ENCODE measurements around the gene ZDHHC8. TPM values are rescaled to one million over a fixed set of nuclear protein-coding genes. Genes with fewer than 3 reads are reported as not detected.

The ZDHHC8 gene
- total RNA-seq, 1 donor from 2014 or later = 22.6 TPM

DNA sequence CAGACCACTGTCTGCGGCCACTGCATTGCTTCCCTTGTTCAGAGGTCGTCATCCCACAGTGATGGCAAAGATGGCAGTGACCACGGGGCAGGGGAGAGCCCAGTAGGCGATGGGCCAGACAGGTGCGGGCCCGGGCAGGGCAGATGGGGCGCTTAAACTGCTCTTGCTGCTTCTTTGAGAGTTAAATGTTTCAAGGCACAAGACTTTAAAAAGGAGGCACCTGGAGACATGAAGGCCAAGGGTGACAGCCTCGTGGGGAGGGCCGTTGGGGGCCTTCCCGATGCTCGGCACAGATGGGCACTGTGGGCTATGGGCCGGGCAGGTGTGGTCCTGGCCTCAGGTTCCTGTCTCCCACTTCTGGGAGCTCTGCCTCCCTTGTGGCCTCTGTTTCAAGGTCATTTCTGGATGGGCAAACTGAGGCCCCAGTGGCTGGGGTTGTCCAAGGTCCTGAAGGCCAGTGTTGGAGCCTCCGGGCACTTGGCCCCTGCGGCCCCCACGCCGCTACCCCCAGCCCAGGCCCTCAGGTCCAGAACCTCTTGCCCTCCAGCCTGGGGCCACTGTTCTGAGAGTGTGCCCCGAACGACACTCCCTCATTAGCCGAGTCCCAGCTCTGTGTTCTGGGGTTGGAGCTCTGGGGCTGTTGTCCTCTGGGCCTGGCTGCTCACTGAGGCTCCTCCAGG is 36.2 kb downstream of the ZDHHC8 start:
- H3K4me1 ChIP-seq = no peaks in the 10 kb centered on the region
- no peak overlapping the region for H3K4me3 ChIP-seq
- intact Hi-C loops (cut with DNase I) = no loop called here
- TF ChIP-seq POLR2A (IDR thresholded peaks at IDR 0.05) (no peak), POLR2AphosphoS5 (IDR thresholded peaks at IDR 0.05; ENCODE audit: insufficient read depth in 1 of 2, low read depth in 1 of 2) (no peak)
- TF ChIP-seq, protein P1, sequence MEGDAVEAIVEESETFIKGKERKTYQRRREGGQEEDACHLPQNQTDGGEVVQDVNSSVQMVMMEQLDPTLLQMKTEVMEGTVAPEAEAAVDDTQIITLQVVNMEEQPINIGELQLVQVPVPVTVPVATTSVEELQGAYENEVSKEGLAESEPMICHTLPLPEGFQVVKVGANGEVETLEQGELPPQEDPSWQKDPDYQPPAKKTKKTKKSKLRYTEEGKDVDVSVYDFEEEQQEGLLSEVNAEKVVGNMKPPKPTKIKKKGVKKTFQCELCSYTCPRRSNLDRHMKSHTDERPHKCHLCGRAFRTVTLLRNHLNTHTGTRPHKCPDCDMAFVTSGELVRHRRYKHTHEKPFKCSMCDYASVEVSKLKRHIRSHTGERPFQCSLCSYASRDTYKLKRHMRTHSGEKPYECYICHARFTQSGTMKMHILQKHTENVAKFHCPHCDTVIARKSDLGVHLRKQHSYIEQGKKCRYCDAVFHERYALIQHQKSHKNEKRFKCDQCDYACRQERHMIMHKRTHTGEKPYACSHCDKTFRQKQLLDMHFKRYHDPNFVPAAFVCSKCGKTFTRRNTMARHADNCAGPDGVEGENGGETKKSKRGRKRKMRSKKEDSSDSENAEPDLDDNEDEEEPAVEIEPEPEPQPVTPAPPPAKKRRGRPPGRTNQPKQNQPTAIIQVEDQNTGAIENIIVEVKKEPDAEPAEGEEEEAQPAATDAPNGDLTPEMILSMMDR (IDR thresholded peaks at IDR 0.05) = no peak
- H3K36me3 ChIP-seq = no peaks in the 10 kb centered on the region
- DNase-seq (ENCODE audit: extremely low spot score in 2 of 2) = no peak
- no peak overlapping the region for H3K27ac ChIP-seq
- H3K27me3 ChIP-seq = no peaks in the 10 kb centered on the region
- H3K9me3 ChIP-seq = no peaks in the 10 kb centered on the region

DNA sequence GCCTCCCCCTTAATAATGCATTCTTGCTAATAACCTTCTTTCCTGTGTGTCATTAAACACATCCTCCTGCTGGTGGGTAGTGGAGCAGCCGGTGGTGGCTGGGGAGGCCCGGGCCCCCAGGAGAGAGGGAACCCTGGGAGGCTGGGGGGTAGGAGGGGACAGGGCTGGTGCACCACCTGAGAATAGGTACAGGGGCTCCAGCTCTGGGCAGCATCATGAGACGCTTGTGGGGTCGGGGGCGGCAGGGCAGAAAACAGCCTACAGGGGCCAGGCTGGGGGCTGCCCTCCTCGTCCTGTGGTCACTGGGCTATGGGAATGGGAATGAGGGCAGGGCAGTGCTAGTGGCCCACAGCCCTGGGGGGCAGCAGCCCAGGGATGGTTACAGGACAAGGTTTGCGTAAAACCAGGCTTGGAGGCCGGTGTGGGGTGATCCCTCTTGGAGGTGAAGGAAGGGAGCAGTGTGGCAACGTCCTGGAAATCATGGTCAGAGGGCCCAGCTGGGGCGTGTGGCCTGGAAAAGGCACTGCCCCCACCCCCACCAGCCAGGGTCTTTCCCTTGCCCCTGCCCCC is 37.7 kb downstream of the ZDHHC8 start:
- no peaks in the 10 kb centered on the region for H3K36me3 ChIP-seq
- intact Hi-C loops (cut with DNase I) = no loop called here
- no peaks in the 10 kb centered on the region for H3K4me1 ChIP-seq
- no peak overlapping the region for H3K27ac ChIP-seq
- DNase-seq (ENCODE audit: extremely low spot score in 2 of 2) = no peak
- no peaks in the 10 kb centered on the region for H3K27me3 ChIP-seq
- H3K4me3 ChIP-seq = no peak overlapping the region
- no peaks in the 10 kb centered on the region for H3K9me3 ChIP-seq
- TF ChIP-seq, protein P1 (IDR thresholded peaks at IDR 0.05) = no peak
- TF ChIP-seq POLR2A (IDR thresholded peaks at IDR 0.05) (no peak), POLR2AphosphoS5 (IDR thresholded peaks at IDR 0.05; ENCODE audit: insufficient read depth in 1 of 2, low read depth in 1 of 2) (no peak)

DNA sequence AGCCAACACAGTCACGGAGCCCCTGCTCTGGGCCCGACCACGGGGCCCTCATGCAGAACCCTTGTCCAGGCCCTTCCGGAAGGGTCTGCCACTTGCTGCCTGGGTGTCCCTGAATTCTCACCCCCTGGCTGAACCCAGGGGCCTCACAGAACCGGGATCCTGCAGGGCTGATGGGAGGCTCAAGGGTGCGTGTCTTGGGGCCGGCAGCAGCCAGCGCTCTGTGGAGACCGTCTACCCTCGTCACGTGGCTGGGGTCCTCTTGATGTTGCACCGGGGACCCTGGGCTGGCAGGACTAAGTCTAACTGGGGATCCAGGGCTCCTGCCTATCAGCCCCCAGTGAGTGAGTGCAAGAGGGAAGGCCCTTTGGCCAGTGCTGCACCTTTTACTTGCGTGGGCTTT is 38.6 kb downstream of the ZDHHC8 start:
- no peaks in the 10 kb centered on the region for H3K4me1 ChIP-seq
- H3K36me3 ChIP-seq = no peaks in the 10 kb centered on the region
- no peaks in the 10 kb centered on the region for H3K27me3 ChIP-seq
- H3K9me3 ChIP-seq = no peaks in the 10 kb centered on the region
- DNase-seq (ENCODE audit: extremely low spot score in 2 of 2) = no peak
- no peak overlapping the region for H3K4me3 ChIP-seq
- no peak overlapping the region for H3K27ac ChIP-seq
- TF ChIP-seq POLR2AphosphoS5 (IDR thresholded peaks at IDR 0.05; ENCODE audit: insufficient read depth in 1 of 2, low read depth in 1 of 2) (no peak), POLR2A (IDR thresholded peaks at IDR 0.05) (no peak)
- TF ChIP-seq, protein P1 (IDR thresholded peaks at IDR 0.05) = no peak
- intact Hi-C loops (cut with DNase I) = no loop called here

DNA sequence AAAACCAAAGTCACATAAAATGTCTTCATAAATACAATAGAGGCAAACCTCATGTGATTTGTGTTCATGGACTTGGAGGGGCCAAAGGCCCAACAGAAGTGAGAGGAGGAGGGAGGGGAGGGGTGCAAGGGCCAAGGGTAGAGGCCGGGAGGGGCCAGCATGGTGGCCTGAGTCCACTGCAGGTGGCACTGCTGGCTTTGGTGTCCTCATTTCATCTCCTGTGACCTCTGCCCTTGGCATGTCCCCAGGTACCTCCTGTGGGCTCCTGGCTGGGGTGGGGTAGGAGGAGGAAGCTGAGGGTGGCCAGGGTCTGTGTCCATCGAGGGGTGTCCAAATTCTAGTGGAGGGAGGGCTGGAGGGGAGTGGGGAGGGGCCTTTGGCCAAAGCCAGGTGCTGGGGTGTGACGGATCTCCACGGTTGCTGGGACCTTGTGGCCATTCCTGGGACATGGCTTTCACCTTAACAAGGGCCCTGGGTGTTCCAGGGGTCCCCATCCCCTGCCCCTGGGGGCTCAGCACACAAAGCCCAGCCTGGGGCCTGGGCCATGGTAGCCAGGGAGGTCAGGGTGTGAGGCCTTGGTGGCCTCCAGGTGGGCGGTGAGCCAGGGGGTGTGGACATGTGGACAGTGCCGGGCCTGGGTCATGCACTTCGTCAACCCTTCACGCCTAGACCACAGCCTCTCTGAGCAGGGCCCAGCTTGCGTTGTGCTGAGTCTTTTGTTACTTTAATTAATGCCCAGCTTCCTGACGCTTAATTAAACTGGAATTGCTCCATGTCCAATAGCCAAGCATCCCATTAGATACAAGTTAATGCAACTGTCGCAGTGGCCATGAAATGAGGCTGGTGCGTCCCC is 39.9 kb downstream of the ZDHHC8 start:
- intact Hi-C loops (cut with DNase I) = no loop called here
- Histone ChIP-seq H3K4me1 (no peaks in the 10 kb centered on the region), H3K36me3 (no peaks in the 10 kb centered on the region)

More for the DNA sequence above, 39.9 kb downstream of the ZDHHC8 start:
- no peak overlapping the region for H3K4me3 ChIP-seq
- H3K27me3 ChIP-seq = no peaks in the 10 kb centered on the region
- TF ChIP-seq, protein P1 (IDR thresholded peaks at IDR 0.05) = no peak
- TF ChIP-seq POLR2A (IDR thresholded peaks at IDR 0.05) = no peak
- TF ChIP-seq POLR2AphosphoS5 (IDR thresholded peaks at IDR 0.05; ENCODE audit: insufficient read depth in 1 of 2, low read depth in 1 of 2) = no peak
- DNase-seq (ENCODE audit: extremely low spot score in 2 of 2) = no peak
- H3K9me3 ChIP-seq = no peaks in the 10 kb centered on the region
- no peak overlapping the region for H3K27ac ChIP-seq

Measured in vagina (tissue), 2 donors.